GM13976 (cell line): Measurements from ENCODE around the gene SOX10.
"Not testable (repeated sequence)": the region's sequence is repeated elsewhere in the genome, so short reads cannot be mapped to it uniquely, and the experiment has no call there.

Experiments used
- DNase-seq: peaks from one replicate; pipeline ENCODE4 v3.0.0; 2012; ENCODE audit warnings: low spot score
- CTCF ChIP-seq: IDR thresholded peaks from 2 replicates; pipeline ENCODE4 v1.5.1; 2012; ENCODE audit warnings: borderline replicate concordance, mild to moderate bottlenecking; ENCODE audit not compliant: insufficient read depth; ENCODE audit errors: extremely low read depth, missing control alignments, control extremely low read depth
- in situ Hi-C: fragments of 300-500 bp; cut with MboI; formaldehyde crosslinking; loops from one replicate; pipeline ENCODE4 v1.12.0; 2022; ENCODE audit warnings: low sequenced_read_pairs, mixed read lengths, inconsistent platforms; ENCODE audit not compliant: unreplicated experiment

SOX10 gene

GRCh38 chr22:37981282-37982011, 2.9 kb downstream of the SOX10 start:
- no peak for DNase-seq
- in situ Hi-C loops: no loop called here
- no peak for TF ChIP-seq CTCF

GRCh38 chr22:37979782-37980181, 4.6 kb downstream of the SOX10 start:
- no peak for TF ChIP-seq CTCF
- no peak for DNase-seq
- in situ Hi-C loops: no loop called here

GRCh38 chr22:37976547-37976946, 7.8 kb downstream of the SOX10 start:
- no peak for DNase-seq
- in situ Hi-C loops: no loop called here
- TF ChIP-seq CTCF: no peak

- in situ Hi-C loops, DNase-seq: not testable (repeated sequence)
Observed at GRCh38 chr22:37976022-37976421, 8.3 kb downstream of the SOX10 start.

GRCh38 chr22:37975153-37975552, 9.2 kb downstream of the SOX10 start:
- in situ Hi-C loops: no loop called here
- no peak for TF ChIP-seq CTCF
- DNase-seq: no peak

- no peak for DNase-seq
- in situ Hi-C loops: no loop called here
- TF ChIP-seq CTCF: no peak
Observed at GRCh38 chr22:37973271-37974170, 10.8 kb downstream of the SOX10 start.

- no peak for DNase-seq
- no peak for TF ChIP-seq CTCF
- in situ Hi-C loops: no loop called here
Observed at GRCh38 chr22:37972527-37972926, 11.8 kb downstream of the SOX10 start.
